Cardiac fibroblast (primary cell): ENCODE results near the gene SCCPDH.
"Not testable (repeated sequence)": the region's sequence is repeated elsewhere in the genome, so short reads cannot be mapped to it uniquely, and the experiment has no call there.

Experiments
- DNase-seq, 2 donors: peaks; one replicate each; pipeline versions ENCODE4 v3.0.0 to v3.0.0-alpha.2; 2010; ENCODE audit warnings: low read depth in 2 of 2
- H3K4me3 ChIP-seq, 2 donors: replicated peaks in 1 of 2; 1 replicate in 1 of 2; 2 replicates in 1 of 2; pipeline ENCODE4 v1.5.1; 2011; ENCODE audit warnings: low read depth in 2 of 2, low read length in 2 of 2, mild to moderate bottlenecking in 2 of 2, moderate library complexity in 1 of 2
- TF ChIP-seq, protein P1 (sequence below): IDR thresholded peaks from one replicate; pipeline ENCODE4 v1.5.1; 2011; ENCODE audit warnings: low read depth, mild to moderate bottlenecking, low read length, inconsistent platforms

SCCPDH gene

DNA sequence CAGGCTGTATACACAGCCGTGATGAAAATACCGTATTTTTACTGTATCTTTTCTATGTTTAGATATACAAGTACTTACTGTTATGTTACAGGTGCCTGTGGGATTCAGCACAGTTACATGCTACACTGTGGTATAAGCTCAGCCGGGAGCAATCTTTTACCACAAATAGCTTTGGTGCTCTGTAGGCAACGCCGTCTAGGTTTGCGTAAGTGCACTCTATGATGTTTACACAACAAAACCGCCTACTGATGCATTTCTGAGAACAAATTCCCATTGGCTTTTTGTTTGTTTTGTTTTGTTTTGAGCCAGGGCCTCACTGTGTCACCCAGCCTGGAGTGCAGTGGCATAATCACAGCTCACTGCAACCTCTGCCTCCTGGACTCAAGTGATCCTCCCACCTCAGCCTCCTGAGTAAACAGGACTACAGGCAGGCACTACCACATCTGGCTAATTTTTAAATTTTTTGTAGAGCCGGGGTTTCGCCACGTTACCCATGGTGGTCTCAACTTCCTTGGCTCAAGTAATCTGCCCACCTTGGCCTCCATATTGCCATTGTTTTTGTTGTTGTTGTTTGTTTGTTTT is 81.0 kb downstream of the SCCPDH start:
- DNase-seq: no peak
- no peak overlapping the region for H3K4me3 ChIP-seq
- TF ChIP-seq, protein P1, sequence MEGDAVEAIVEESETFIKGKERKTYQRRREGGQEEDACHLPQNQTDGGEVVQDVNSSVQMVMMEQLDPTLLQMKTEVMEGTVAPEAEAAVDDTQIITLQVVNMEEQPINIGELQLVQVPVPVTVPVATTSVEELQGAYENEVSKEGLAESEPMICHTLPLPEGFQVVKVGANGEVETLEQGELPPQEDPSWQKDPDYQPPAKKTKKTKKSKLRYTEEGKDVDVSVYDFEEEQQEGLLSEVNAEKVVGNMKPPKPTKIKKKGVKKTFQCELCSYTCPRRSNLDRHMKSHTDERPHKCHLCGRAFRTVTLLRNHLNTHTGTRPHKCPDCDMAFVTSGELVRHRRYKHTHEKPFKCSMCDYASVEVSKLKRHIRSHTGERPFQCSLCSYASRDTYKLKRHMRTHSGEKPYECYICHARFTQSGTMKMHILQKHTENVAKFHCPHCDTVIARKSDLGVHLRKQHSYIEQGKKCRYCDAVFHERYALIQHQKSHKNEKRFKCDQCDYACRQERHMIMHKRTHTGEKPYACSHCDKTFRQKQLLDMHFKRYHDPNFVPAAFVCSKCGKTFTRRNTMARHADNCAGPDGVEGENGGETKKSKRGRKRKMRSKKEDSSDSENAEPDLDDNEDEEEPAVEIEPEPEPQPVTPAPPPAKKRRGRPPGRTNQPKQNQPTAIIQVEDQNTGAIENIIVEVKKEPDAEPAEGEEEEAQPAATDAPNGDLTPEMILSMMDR: no peak

DNA sequence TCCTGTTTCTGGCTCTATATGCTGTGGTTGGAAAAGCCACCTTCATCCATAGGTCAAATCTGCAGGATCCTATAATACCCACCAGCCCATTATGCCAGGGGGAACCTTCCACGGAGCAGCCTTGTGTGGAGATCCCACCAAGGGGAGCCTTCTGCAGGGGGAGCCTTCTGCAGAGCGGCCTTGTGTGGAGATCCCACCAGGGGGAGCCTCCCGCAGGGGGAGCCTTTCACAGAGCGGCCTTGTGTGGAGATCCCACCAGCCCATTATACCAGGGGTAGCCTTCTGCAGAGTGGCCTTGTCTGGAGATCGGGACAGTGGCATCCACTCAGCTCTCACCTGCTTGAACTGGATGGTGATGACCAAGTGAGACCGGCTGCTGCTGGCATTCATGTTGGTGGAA is 85.3 kb downstream of the SCCPDH start:
- DNase-seq: no peak
- TF ChIP-seq, protein P1: no peak
- H3K4me3 ChIP-seq: no peak overlapping the region

DNA sequence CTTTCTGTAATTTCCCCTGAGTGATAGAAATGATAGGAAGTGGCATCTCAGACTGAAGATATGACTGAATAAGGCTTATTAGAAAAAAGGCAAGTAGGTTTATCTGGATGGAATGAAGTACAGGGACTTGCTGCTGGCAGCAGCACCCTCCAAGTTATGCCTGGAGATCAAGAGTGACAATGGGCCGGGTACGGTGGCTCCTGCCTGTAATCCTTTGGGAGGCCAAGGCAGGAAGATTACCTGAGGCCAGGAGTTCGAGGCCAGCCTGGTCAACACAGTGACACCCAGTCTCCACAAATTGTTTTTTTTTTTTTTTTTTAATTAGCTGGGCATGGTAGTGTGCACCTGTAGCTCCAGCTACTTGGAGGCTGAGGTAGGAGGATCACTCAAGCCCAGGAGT is 87.8 kb downstream of the SCCPDH start:
- DNase-seq: no peak
- H3K4me3 ChIP-seq: no peak overlapping the region
- TF ChIP-seq, protein P1: no peak

GRCh38 chr1:246813325-246813724 is 89.1 kb downstream of the SCCPDH start:
- not testable (repeated sequence) for H3K4me3 ChIP-seq, DNase-seq

- H3K4me3 ChIP-seq: no peak overlapping the region
- TF ChIP-seq, protein P1: no peak
- no peak for DNase-seq
Observed at GRCh38 chr1:246814890-246815289, 90.7 kb downstream of the SCCPDH start.

DNA sequence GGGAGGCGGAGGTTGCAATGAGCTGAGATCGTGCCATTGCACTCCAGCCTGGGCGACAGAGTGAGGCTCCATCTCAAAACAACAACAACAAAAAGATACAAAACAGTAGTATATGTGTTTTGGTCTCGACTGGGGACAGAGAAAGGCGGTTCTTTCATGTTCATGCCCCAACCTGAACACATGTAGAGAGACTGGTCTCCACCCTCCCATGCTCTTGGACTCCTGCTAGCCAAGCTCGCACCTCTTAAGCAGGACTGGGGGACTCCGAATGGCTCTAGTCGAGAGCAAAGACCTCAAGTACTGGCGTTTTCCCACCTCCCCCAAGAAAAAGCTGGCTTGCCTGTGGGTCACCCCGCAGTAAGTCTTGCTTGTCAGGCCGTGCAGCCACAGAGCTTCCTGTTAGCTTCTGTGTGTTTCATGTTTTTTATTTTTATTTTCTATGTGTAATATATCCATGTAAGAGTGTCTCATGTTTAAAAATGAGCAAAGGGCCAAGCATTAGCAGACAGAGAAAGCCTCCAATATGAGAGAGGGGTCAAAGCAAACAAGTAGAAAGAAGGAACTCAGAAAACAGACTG is 91.6 kb downstream of the SCCPDH start:
- TF ChIP-seq, protein P1: no peak
- DNase-seq: no peak
- no peak overlapping the region for H3K4me3 ChIP-seq
